H1 (cell line): ENCODE measurements around the gene RAB31.

Source experiments
- ATF2 ChIP-seq: IDR thresholded peaks from 2 replicates; pipeline ENCODE4 v1.6.1; 2012; ENCODE audit warnings: low read length, inconsistent platforms
- CHD1 ChIP-seq: IDR thresholded peaks from 2 replicates; pipeline ENCODE4 v1.6.1; 2012; ENCODE audit warnings: low read depth, low read length, improper control_type of control experiment
- CTCF ChIP-seq, 3 experiments: IDR thresholded peaks; 1 replicate in 2 of 3; 2 replicates in 1 of 3; pipeline versions ENCODE4 v1.5.1 to v1.6.1; 2011; ENCODE audit warnings: low read length in 3 of 3, mild to moderate bottlenecking in 3 of 3, inconsistent platforms in 2 of 3, low read depth in 1 of 3, moderate library complexity in 1 of 3; ENCODE audit not compliant: insufficient read depth in 1 of 3; ENCODE audit errors: control extremely low read depth in 1 of 3
- EZH2 ChIP-seq: fragments of 200-600 bp; sonication (generic); IDR thresholded peaks from 2 replicates; pipeline ENCODE4 v1.7.1; 2012; ENCODE audit warnings: low read depth, mild to moderate bottlenecking, moderate library complexity, low read length, inconsistent platforms; ENCODE audit not compliant: severe bottlenecking
- KDM1A ChIP-seq: fragments of 200-600, 300-600 bp; sonication (generic); IDR thresholded peaks from 2 replicates; pipeline ENCODE4 v1.7.1; 2016; ENCODE audit warnings: mild to moderate bottlenecking, low read length, borderline replicate concordance
- TEAD4 ChIP-seq: IDR thresholded peaks from 2 replicates; pipeline ENCODE4 v1.6.1; 2012; ENCODE audit warnings: low read depth, low read length, inconsistent platforms, mixed read lengths
- YY1 ChIP-seq: IDR thresholded peaks from 2 replicates; pipeline ENCODE4 v1.6.1; 2011; ENCODE audit warnings: low read depth, mild to moderate bottlenecking, low read length

- TF ChIP-seq YY1 (no peak), KDM1A (no peak), CTCF (IDR thresholded peaks at IDR 0.05; ENCODE audit: control extremely low read depth in 1 of 3, insufficient read depth in 1 of 3, low read depth in 1 of 3, low read length in 3 of 3) (no peak), ATF2 (no peak), EZH2 (no peak), CHD1 (no peak), TEAD4 (no peak)
These were observed 55.1 kb downstream of the RAB31 start for GRCh38 chr18:9763157-9763556.
